Activated T-helper 1 cell treated with Interleukin-2 at 50 U/mL for 16 hours (primary cell): Measurements from ENCODE around the gene SMPX.

ENCODE experiments used
- DNase-seq: peaks from one replicate; pipeline ENCODE4 v3.0.0-alpha.2; 2020; ENCODE audit warnings: low read depth

Gene SMPX

GRCh38 chrX:21711848-21712197, 46.1 kb downstream of the SMPX start:
- DNase-seq, result no peak

DNA sequence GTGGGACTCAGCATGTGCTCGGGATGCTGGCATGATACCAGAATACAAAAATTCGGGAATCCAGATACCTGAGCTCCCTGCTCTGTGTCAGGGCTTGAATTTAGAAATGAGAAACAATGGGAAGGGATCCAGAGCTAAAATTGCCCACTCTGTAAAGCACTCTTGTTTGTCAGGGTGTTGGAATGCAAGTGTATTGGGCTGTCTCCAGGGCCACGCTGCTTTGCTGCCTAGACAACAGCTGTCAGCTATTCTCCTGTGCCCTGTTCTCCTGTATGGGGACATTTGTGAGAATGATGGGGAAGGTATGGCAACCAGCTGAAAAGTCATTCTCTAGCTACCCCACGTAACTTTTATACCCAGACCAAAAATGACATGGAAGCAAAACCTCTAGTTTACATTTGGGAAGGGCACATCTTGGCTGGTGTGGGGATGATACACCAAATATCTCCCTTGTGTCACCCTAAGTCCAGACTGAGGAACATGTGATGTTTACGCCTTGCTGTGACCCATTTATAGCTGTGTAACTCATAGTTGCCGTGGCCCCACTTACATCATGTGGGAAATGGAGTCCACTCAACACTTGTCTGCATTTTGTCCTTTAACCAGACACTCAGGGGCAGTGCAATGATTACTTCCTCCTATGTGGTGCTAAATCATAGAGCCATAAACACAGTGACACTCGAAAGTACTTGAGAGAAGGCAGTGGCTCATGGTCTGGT, 46.6 kb downstream of the SMPX start:
- no peak for DNase-seq

GRCh38 chrX:21708116-21708515, 49.8 kb downstream of the SMPX start:
- no peak for DNase-seq

- DNase-seq, result no peak
Observed at GRCh38 chrX:21705225-21705624, 52.7 kb downstream of the SMPX start.

DNA sequence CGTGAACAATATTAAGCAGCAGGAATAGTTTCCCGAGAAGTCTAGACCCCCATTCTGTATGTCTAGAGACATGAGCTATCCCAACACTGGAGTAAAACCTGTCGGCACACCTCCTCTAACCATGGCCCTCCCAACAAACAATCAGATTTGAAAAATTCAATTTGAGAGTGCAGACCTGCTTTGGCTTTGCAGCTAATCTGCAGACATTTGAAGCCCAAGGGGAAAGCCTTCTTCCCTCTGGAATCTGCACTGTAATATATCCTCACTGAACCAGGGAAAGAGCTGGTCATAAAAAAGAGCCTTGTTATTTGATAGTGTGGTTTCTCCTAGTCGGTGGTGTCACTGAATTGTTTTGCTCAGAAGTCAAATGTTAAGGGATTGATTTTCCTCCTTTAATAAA, 55.2 kb downstream of the SMPX start:
- no peak for DNase-seq

DNA sequence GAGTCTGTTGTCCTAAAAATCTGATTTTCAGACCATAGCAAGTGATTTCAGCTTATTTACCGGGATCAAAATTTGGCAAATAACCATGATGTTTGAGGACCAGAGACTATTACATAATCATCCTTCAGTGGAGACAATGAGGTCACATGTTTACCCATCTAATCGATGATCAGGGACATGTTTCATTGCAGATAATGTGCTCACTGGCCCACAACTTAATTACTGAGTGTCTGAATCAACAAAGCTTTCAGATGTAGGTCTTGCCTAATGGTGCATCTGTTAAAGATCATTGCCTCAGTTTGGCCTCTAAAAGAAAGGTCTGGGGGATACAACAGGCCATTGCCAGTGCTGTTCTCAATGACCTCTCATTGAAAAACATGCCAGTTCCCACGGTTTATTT, 56.9 kb downstream of the SMPX start:
- DNase-seq, result no peak

GRCh38 chrX:21700275-21700674, 57.6 kb downstream of the SMPX start:
- DNase-seq, result no peak

- no peak for DNase-seq
Observed at GRCh38 chrX:21699136-21699535, 58.8 kb downstream of the SMPX start.

DNA sequence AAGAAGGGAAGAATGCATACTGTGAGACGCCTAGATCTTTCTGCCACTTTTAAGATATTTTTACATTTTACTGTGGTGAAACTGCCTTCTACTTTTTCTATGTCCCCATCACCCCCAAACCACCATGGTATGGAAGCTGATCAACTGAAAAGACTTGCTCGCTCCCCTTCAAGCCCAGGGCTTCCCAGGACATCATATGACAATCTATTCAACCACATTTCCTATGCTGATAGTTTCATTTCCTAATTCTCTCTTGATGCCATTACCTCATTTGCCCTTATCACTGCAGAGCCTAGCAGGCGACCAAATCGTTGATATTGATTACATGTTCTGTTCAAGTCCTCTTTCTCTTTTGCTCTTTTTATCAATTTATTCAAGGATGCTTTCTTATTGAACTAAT, 59.6 kb downstream of the SMPX start:
- DNase-seq, result no peak

DNA sequence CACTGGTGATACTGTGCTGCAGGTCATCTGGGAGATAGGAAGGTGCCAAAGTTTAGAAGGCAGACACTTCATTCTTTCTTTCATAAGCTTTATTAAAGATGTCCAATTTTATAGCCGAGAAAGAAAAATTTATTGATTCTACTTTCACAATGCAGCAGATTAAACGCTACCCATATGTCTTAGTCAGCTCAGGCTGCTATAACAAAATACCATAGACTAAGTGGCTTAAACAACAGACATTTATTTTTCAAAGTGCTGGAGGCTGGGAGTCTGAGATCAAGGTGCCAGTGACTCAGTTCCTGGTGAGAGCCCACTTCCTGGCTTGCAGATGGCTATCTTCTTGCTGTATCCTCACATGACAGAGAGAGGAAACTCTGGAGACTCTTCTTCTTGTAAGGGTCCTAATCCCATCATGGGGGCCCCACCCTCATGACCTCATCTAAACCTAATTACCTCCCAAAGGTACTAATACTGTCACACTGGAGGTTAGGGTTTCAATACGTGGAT, 66.4 kb downstream of the SMPX start:
- no peak for DNase-seq

DNA sequence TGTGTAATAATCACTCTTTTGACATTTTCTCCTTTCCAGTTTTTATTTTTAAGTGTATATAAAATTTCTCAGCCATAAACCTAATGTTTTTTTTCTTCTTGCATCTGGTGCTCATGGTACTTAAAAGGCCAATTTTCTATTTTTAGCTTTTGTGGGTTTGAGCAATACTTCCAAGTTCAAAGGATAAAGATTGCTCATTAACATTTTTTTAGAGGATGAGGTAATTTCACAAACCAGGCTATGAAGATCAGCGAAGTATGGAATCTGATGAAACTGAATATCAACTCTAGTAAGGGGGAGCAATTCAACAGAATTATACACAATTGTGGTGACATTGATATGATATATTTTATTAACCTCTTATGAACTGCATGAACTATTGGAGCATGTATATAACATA, 74.0 kb downstream of the SMPX start:
- DNase-seq, result no peak

GRCh38 chrX:21678048-21678612, 79.8 kb downstream of the SMPX start:
- DNase-seq, result no peak

- no peak for DNase-seq
Observed at GRCh38 chrX:21675931-21676330, 82.0 kb downstream of the SMPX start.

- no peak for DNase-seq
Observed at GRCh38 chrX:21674430-21675186, 83.3 kb downstream of the SMPX start.

DNA sequence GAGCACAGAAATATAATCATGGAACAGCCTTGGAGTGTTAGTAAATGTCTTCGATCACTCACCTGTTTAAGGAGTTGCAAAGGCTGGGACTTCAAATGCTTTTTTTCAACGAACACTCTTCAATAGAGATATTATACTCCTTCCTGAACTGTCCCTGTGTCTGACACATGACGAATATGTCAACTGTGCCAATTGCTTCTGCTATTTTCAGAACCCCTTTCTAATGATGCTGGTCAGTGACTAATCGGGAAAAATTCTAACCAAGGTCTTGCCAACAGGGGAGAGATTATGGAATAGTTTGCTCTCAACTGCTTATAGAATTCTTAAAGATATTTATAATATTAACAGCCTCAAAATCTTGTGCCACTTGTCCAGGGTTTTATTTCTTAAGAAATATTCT, 91.2 kb downstream of the SMPX start:
- no peak for DNase-seq

DNA sequence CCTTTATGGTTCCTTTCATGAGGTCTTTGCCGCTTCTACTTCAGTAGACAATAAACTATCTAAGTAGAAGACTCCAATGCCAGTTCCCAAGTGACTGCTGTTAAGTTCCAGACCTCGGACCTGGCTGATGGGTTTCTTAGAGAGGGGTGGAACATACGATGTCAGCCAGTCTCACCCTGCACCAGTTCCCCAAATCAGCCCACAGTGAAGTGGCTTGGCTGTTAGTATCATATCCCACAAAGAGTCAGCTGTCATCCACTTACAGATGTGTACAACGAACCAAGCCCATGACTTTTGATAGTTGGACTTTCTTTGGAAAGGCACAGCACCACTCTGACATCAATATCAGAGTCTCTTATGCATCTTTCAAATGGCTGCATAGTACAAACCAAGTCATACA, 91.7 kb downstream of the SMPX start:
- DNase-seq, result no peak

- DNase-seq, result no peak
Observed at GRCh38 chrX:21662761-21663160, 95.2 kb downstream of the SMPX start.

DNA sequence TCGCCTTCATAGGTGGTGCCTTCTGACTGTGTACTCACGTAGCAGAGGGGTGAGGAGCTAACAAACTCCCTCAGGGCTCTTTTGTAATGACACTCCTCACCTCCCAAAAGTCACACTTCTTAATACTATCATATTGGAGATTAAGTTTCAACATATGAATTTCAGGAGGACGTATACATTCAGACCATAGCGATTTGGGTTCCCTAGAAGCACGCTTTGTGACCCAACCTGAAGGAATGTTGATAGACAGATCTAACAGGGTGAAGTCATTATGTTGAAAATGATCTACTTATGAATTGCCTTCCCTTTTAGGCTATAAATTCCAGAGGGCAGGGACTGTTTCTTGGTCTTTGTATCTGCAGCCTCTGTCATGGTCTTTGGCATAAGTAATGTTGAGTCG, 96.6 kb downstream of the SMPX start:
- DNase-seq, result no peak

DNA sequence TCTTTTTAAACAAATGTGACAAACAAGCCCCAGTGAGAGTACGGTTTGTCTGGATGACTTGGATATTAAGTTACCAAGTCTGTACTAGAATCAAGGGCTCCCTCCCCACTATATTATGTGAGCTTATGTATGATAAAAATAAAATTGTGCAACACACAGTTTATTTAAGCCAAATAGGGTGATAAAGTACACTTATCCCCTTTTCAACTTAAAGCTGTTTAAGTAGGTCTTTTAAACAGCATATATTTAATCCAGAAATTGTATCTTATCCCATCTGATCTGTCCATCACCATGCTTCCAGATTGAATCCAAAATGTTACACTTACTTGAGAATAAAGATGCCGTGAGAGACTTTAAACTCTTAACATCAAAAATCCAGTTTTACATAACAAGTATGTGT, 97.8 kb downstream of the SMPX start:
- no peak for DNase-seq

DNA sequence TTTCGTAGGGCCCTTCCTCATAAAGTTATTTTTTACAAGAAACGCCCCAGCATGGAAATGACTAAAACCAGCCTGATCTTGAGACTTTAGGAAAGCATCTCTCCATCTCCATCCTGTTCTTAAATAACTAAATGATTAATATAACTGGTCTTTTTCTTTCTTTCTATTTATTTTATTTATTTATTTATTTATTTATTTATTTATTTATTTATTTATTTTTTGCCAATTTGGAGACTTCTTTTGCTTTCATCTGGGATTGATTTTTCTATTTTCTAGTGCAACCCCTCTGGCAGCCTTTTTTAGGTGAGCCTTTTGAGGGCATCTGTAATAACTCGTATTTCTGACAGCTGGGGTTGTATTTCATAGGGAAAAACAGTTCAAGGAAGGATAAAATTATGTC, 98.6 kb downstream of the SMPX start:
- DNase-seq, result no peak

DNA sequence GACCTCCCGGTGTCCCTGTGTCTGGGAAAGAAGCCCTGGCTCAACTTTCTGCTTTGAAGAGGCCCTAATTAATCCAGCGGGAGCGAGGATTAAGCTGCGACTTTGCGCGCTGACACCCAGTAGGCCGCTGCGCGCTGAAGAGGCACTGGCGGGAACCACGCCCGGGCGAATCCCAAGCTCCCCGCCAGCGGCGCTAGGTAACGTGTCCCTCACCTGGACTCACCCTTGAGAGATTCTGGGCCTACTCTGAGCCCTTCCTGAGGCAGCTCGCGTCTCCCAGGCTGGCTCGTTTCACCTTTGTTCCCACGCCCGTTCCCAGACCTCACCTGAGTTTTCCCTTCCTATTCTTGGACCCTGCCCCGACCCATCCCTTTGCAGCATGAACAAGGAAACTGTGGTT, 99.2 kb downstream of the SMPX start:
- no peak for DNase-seq

- DNase-seq, result no peak
Observed at GRCh38 chrX:21658152-21658737, 99.7 kb downstream of the SMPX start, which contains the start of gene KLHL34. KLHL34 (minus strand) TSS chrX:21658330; CDS start chrX:21657788, 542 bp downstream.
